WI38 (cell line): Measurements from ENCODE around the gene TECPR1.

Experiments
- H3K4me3 ChIP-seq: 2 replicates; pipeline ENCODE4 v1.5.1; 2011; ENCODE audit warnings: low read depth, mild to moderate bottlenecking, control low read depth, low read length
- CTCF ChIP-seq: IDR thresholded peaks from 2 replicates; pipeline ENCODE4 v1.5.1; 2012; ENCODE audit warnings: low read depth, mild to moderate bottlenecking, control low read depth, low read length

TECPR1 gene

GRCh38 chr7:98244871-98245270 lies 7.2 kb downstream of the TECPR1 start:
- TF ChIP-seq CTCF: no peak

GRCh38 chr7:98242934-98243333 lies 9.1 kb downstream of the TECPR1 start:
- no peak overlapping the region for H3K4me3 ChIP-seq

More at GRCh38 chr7:98244871-98245270, 7.2 kb downstream of the TECPR1 start:
- H3K4me3 ChIP-seq: no peak overlapping the region

DNA sequence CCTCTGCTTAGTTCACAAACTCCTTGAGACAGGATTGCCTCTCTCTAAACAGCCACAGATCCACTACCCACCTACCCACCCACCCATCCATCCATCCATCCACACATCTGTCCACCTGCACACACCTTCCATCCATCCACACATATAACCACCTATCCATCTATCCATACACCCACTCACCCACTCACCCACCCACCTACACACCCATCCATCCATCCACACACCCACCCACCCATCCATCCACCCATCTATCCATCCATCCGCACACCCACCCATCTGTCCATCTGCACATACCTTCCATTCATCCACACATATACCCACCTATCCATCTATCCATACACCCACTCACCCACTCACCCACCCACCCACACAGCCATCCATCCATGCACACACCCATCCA lies 9.7 kb downstream of the TECPR1 start:
- no peak overlapping the region for H3K4me3 ChIP-seq
- no peak for TF ChIP-seq CTCF

More at GRCh38 chr7:98242934-98243333, 9.1 kb downstream of the TECPR1 start:
- TF ChIP-seq CTCF: no peak

GRCh38 chr7:98241674-98242241 lies 10.3 kb downstream of the TECPR1 start:
- TF ChIP-seq CTCF: no peak
- H3K4me3 ChIP-seq: no peak overlapping the region

GRCh38 chr7:98240961-98241673 lies 10.9 kb downstream of the TECPR1 start:
- H3K4me3 ChIP-seq: no peak overlapping the region
- peak; percentile 80 for TF ChIP-seq CTCF

DNA sequence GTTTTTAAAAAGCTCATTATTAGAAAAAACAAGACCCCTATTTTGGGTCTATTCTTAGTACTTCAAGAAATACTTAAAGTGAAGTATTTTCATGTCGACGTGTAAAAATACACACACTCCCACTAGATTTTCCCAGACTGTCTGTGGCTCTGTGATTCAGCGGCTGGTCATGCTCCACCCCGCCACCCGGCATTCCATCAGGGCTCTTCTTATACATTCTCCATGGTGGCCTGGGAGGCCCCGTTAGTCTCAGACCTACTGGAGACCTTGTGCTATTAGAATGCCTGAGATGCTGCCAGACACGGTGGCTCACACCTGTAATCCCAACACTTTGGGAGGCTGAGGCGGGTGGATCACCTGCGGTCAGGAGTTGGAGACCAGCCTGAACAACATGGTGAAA lies 13.1 kb downstream of the TECPR1 start:
- TF ChIP-seq CTCF: no peak
- H3K4me3 ChIP-seq: no peak overlapping the region

GRCh38 chr7:98238076-98238475 lies 14.0 kb downstream of the TECPR1 start:
- TF ChIP-seq CTCF: no peak
- no peak overlapping the region for H3K4me3 ChIP-seq
